ENCODE results near the gene HHATL. TPM values are rescaled to one million over a fixed set of nuclear protein-coding genes. Genes with fewer than 3 reads are reported as not detected.
A peak's percentile ranks its signal among the peaks of the same experiment; 100 is the strongest.

HHATL gene, protein sequence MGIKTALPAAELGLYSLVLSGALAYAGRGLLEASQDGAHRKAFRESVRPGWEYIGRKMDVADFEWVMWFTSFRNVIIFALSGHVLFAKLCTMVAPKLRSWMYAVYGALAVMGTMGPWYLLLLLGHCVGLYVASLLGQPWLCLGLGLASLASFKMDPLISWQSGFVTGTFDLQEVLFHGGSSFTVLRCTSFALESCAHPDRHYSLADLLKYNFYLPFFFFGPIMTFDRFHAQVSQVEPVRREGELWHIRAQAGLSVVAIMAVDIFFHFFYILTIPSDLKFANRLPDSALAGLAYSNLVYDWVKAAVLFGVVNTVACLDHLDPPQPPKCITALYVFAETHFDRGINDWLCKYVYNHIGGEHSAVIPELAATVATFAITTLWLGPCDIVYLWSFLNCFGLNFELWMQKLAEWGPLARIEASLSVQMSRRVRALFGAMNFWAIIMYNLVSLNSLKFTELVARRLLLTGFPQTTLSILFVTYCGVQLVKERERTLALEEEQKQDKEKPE
- not detected for polyA plus RNA-seq (2013, experiment 1 of 2; ENCODE audit: insufficient read length)
- 0.10 TPM for polyA plus RNA-seq (2013, experiment 2 of 2; ENCODE audit: insufficient read length)

DNA sequence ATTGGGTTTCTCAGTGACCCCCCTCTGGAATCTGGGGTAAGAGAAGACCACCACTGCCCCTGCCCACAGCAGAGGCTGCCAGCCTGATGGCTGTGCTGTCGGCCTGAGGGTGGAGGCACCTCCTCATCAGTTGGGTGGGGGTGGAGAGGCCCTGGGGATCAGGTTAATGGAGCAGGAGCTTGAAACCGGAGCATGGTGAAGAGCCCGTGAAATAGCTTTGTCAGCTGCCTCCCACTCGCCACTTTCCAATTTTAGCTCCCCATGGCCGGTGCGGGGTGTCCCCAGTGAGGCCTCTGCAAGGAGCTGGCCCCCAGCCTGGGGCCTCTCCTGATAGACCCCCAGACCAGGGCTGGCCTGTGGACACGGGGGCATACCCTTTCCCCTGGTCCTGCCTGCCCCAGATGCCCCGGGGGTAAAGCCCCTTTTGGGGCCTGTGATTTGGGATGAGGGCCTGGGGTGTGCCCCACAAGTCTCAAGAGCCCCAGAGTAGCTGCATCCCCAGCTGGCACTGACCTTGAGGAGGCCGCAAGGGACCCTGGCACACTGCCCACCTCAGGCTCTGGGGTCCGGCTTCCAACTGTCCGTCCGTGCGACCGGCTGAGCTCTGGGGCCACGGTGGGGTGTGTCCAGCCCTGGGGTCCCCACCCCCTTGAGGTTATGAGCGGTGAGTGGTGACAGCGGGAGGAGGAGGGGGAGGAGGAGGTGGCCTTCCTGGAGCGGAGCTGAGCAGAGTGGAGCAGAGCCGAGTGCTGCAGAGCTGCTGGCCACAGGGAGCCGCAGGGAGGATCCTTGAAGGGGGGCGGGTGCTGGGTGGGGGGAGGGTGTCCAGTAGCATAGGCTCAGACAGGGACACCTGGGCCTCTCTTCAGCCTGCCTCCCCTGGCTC is at the start of gene HHATL:
TSS of gene HHATL (minus strand) at position 733 of the 886 bp plus-strand sequence. CDS start 1,972 bp downstream, outside the sequence.
- no peak for DNase-seq

GRCh38 chr3:42751609-42752008 is 49.0 kb upstream of the HHATL start:
- no peak for DNase-seq

GRCh38 chr3:42750834-42751233 is 48.2 kb upstream of the HHATL start:
- DNase-seq: no peak

GRCh38 chr3:42749753-42750231 is 47.2 kb upstream of the HHATL start:
- DNase-seq: peak; percentile 23

GRCh38 chr3:42749025-42749752 is 46.6 kb upstream of the HHATL start:
- DNase-seq: no peak

DNA sequence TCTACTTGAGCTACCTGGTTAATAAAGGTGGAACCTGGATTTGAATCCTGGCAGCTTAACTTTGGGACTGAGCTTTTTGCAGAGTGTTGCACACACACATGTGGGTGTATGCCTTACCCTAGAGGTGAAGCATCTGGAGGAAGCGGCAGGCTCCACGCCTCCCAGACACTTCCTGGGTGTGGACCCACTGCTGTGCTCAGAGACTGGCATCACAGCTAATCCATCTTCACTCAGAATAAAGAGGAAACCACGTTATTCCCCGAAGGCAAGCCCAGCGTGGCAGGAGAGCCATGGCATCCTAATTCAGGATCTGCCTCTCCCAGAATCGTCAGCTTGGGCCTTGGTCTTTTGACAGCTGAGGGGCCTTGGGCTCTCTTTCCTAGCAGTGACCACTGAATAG is 45.0 kb upstream of the HHATL start:
- no peak for DNase-seq

- DNase-seq: no peak
These were observed 44.2 kb upstream of the HHATL start for GRCh38 chr3:42746455-42747450.

DNA sequence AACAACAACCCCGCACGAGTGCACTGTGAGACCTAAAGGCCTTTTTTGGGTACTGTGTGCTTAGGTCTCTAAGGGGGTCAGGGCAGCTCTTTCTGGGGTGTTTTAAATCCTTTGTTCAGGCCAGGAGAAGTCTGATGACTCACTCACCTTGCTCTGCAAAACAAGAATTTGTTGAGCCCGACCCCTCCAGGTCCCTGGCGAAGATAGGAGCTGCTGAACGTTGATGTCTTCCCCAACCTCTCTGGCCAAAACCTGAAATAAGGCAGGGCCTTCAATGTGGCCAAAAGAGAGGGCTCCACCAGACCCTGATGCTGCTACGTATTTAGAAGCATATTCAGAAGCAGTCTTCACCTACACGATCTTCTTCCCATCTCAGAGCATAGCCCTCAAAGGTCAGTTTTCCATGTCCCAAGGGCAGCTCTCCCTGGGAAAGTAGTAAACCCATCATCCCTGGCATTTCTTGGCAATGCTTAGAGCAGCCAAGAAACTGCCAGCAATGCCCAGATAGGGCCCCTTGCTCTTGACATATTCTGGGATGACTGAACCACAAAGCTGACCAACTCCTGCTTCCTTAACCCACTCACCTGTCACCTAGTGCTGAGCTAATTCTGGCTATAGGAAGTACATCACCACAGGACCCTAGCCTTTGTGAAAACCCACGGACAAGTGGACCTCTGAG is 43.3 kb upstream of the HHATL start:
- DNase-seq: no peak

DNA sequence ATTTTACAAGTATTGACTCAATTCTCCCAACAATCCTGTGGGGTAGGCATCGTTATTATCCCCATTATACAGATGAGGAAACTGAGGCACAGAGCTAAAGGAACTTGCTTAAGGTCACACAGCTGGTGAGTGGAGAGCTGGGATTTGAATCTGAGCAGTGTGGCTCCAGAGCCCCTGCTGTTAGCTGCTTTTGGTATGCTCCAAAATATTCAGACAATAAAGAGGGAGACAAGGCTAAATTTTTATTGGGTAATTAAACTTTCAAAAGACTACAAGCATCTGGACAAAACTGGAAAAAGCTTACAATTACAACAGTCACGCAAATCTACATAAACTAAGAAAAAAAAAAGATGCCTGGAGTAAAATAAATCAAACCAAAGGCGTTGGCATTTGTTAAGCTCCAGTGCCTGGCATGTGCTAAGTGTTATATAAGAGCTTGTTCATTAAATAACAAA is 42.7 kb upstream of the HHATL start:
- no peak for DNase-seq

DNA sequence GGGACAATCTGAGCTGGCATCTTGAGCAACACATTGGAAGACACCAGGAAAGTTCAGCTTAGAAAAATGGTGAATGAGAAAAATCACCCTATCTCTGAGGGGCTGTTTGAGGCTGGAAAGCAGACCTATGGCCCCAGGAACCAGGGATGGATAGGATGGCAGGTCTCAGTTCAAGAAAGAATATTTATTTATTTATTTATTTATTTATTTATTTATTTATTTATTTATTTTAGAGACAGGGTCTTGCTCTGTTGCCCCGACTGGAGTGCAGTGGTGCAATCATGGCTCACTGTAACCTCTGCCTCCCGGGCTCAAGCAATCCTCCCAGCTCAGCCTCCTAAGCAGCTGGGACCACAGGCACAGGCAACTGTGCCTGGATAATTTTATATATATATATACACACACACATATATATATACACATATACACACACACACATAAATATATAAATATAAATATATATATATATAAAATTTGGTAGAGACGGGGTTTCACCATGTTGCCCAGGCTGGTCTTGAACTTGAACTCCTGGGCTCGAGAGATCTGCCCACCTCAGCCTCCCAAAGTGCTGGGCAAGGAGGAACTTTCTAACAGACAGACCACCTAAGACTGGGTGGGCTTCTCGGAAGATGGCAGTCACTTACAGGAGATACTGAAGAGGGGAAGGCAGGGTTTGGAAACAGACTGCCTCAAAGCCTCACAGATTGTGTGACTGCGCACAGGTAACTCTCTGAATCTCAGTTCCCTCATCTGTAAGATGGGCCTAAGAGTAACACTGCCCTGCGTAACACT is 40.8 kb upstream of the HHATL start:
- no peak for DNase-seq

DNA sequence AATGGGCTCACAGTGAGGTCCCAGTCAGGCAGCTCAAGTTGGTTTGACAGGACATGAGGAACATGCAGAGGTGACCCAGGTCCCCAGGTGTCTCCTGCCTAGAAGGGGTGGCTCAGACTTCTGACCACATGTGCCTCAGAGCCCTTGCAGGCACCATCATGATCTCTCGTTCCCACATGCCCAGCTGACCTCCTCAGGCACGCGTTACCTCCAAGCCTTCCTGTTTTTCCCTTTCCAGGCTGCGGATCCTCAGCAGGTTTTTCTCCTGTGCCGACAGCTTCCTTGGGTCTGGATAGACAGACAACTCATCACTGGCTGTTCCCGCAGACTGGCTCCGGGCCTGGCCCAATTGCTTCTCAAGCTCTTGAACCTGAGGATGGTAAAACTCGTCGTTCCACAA is 40.1 kb upstream of the HHATL start:
- DNase-seq: no peak

GRCh38 chr3:42742259-42742658 is 39.7 kb upstream of the HHATL start:
- DNase-seq: no peak

DNA sequence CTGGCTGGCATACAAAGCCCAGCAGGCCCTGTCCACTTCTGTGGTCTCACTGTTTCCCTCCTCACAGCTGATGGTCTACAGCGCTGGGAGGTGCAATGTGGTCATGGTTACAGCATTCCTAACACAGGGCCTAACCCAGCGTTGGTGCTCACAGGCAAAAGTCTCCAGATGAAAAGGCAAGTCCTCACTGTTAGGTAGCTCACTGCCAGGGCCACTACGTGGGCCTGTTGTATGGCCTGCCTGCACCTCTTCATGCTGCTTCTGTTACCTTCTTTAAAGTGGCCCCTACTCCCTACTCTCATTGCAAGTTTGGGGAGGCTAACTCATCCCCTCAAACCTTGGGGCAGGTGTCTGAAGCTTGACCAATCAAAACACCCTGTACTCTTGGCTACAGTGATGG is 39.2 kb upstream of the HHATL start:
- no peak for DNase-seq

- no peak for DNase-seq
These were observed 37.0 kb upstream of the HHATL start for GRCh38 chr3:42739401-42740158.

- DNase-seq: no peak
These were observed 33.9 kb upstream of the HHATL start for GRCh38 chr3:42736531-42736930.

- DNase-seq: no peak
These were observed 33.5 kb upstream of the HHATL start for GRCh38 chr3:42736081-42736480.

DNA sequence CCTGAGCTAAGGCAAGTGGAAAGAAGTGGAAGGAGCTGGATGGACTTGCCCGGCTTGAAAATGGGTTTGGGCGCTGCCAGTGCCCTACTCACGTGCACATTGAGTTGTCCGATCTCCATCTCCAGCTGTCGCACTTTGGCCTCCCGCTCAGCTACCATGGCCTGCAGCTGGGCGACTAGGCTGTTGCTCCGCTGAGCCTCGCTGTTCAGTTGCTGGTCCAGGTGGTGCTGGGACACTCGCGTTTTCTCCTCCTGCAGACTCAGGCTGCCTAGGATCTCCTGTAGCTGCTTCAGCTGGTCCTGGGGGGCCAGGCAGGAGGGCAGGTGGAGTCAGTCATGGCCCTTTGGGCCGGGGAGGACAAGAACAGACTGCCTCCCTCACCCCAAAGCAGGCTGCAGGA is 33.0 kb upstream of the HHATL start:
- DNase-seq: no peak

DNA sequence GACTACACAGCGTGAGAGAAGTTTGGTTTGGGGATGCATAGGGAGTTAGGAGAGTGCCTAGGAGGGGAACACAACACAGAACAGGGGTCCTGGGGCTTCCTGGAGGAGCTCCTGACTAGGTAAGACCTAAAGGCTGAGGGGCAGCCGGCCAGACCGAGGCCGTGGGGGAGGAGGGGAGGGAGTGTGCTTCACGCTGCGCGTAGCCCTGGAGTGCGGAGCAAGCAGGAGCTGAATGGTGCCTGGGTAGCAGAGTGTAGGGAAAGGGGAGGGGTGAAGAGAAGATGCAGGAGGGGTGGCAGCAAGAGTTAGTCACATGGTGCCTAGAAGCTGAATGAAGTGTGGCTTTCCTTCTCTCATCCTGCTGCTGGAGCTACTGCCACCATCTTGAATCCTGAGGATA is 32.4 kb upstream of the HHATL start:
- no peak for DNase-seq

Measured in fibroblast of skin of abdomen (primary cell).